Activated CD8-positive, alpha-beta T cell treated with anti-CD3 and anti-CD28 coated beads for 36 hours (primary cell): Measurements from ENCODE around the gene DDX10. TPM values are rescaled to one million over a fixed set of nuclear protein-coding genes. Genes with fewer than 3 reads are reported as not detected.
A peak's percentile ranks its signal among the peaks of the same experiment; 100 is the strongest.

Experiments
- ATAC-seq: fragments of 200-7000 bp; cut with Tn5 transposase; one replicate; pipeline ENCODE4 v1.10.0; 2021; ENCODE audit warnings: mild to moderate bottlenecking, moderate library complexity
- CTCF ChIA-PET: fragments of 350-600 bp; sonication (Branson Sonifier 250); formaldehyde crosslinking; loops from one replicate; lab custom pipeline; 2021; ENCODE audit warnings: antibody characterized with exemption; lab: Charles Lee
- POLR2A ChIA-PET: fragments of 350-600 bp; sonication (Branson Sonifier 250); formaldehyde crosslinking; loops from one replicate; lab custom pipeline; 2021; ENCODE audit warnings: antibody characterized with exemption; lab: Charles Lee
- DNase-seq: peaks from one replicate; pipeline ENCODE4 v3.0.0-alpha.2; 2020
- H3K27ac Mint-ChIP-seq: one replicate; pipeline ENCODE4 v1.8.0; 2021; ENCODE audit warnings: mild to moderate bottlenecking, mixed read lengths
- H3K27me3 Mint-ChIP-seq: one replicate; pipeline ENCODE4 v1.8.0; 2021; ENCODE audit warnings: mixed read lengths
- H3K36me3 Mint-ChIP-seq: one replicate; pipeline ENCODE4 v1.8.0; 2021; ENCODE audit warnings: low read depth, mixed read lengths
- H3K4me1 Mint-ChIP-seq: one replicate; pipeline ENCODE4 v1.8.0; 2021; ENCODE audit warnings: low read depth, mixed read lengths
- H3K4me3 Mint-ChIP-seq: one replicate; pipeline ENCODE4 v1.8.0; 2021; ENCODE audit warnings: mild to moderate bottlenecking, moderate library complexity, mixed read lengths
- H3K9me3 Mint-ChIP-seq: one replicate; pipeline ENCODE4 v1.8.0; 2021; ENCODE audit warnings: mixed read lengths
- CTCF ChIP-seq: fragments of 200-600 bp; IDR thresholded peaks from one replicate; pipeline ENCODE4 v1.8.0; 2022; ENCODE audit warnings: antibody characterized with exemption, mild to moderate bottlenecking
- intact Hi-C: fragments of 100-400 bp; cut with micrococcal nuclease; formaldehyde crosslinking; loops from one replicate; pipeline ENCODE4 v1.10.0; 2022
- total RNA-seq, 2 experiments: library from RNA; stranded (reverse); gene quantifications; one replicate each; pipeline ENCODE4 v1.2.3, GENCODE V29; 2021

Gene DDX10
- total RNA-seq, 2 experiments from 2014 or later: 45.4 to 46.3 TPM

GRCh38 chr11:108663154-108663877 lies 1.6 kb upstream of the DDX10 start:
- H3K27ac Mint-ChIP-seq: no peak overlapping the region
- H3K4me1 Mint-ChIP-seq: peaks cover 30% of the 10 kb centered on the region
- no peak for TF ChIP-seq CTCF
- peaks cover 2% of the 10 kb centered on the region for H3K27me3 Mint-ChIP-seq
- DNase-seq (no peak), ATAC-seq (no peak)
- ChIA-PET POLR2A (no interaction called here), CTCF (interaction anchor here (0.9 to 3.1 kb wide), 2 partner anchors 12 to 17 kb away, joined by 3 to 9 read pairs; no protein-coding TSS in a partner anchor)
- H3K36me3 Mint-ChIP-seq: peaks cover 20% of the 10 kb centered on the region
- no peaks in the 10 kb centered on the region for H3K9me3 Mint-ChIP-seq
- intact Hi-C loops: loop anchor here (5.0 kb wide), 1 partner anchor 656 kb away; the partner anchor contains the start of gene CUL5
- H3K4me3 Mint-ChIP-seq: no peak overlapping the region

GRCh38 chr11:108666373-108666772 lies 1.5 kb downstream of the DDX10 start:
- Mint-ChIP-seq H3K4me3 (peak overlapping the region; percentile 98), H3K27me3 (no peaks in the 10 kb centered on the region), H3K9me3 (no peaks in the 10 kb centered on the region), H3K36me3 (peaks cover 30% of the 10 kb centered on the region), H3K27ac (no peak overlapping the region), H3K4me1 (peaks cover 45% of the 10 kb centered on the region)
- DNase-seq: no peak
- intact Hi-C loops: no loop called here
- ATAC-seq: no peak
- TF ChIP-seq CTCF: no peak
- ChIA-PET CTCF (interaction anchor here (0.9 to 3.1 kb wide), 5 partner anchors 10 to 657 kb away, joined by 3 to 9 read pairs (median 4); no protein-coding TSS in a partner anchor), POLR2A (interaction anchor here (0.6 to 1.2 kb wide), 2 partner anchors 73 to 179 kb away, joined by 3 read pairs; no protein-coding TSS in a partner anchor)

GRCh38 chr11:108669286-108669685 lies 4.4 kb downstream of the DDX10 start:
- ATAC-seq (no peak), DNase-seq (no peak)
- ChIA-PET POLR2A (interaction anchor here (0.6 kb wide), 1 partner anchor 446 kb away, joined by 3 read pairs; no protein-coding TSS in a partner anchor), CTCF (interaction anchor here (2.2 kb wide), 1 partner anchor 28 kb away, joined by 5 read pairs; no protein-coding TSS in a partner anchor)
- intact Hi-C loops: no loop called here
- H3K9me3 Mint-ChIP-seq: no peaks in the 10 kb centered on the region
- peaks cover 52% of the 10 kb centered on the region for H3K4me1 Mint-ChIP-seq
- no peak overlapping the region for H3K4me3 Mint-ChIP-seq
- no peak overlapping the region for H3K27ac Mint-ChIP-seq
- H3K36me3 Mint-ChIP-seq: peaks cover 30% of the 10 kb centered on the region
- no peak for TF ChIP-seq CTCF
- no peaks in the 10 kb centered on the region for H3K27me3 Mint-ChIP-seq

GRCh38 chr11:108669711-108670110 lies 4.8 kb downstream of the DDX10 start:
- H3K36me3 Mint-ChIP-seq: peaks cover 31% of the 10 kb centered on the region
- no peaks in the 10 kb centered on the region for H3K9me3 Mint-ChIP-seq
- H3K4me3 Mint-ChIP-seq: no peak overlapping the region
- ATAC-seq (no peak), DNase-seq (no peak)
- CTCF ChIA-PET: interaction anchor here (2.2 kb wide), 1 partner anchor 28 kb away, joined by 5 read pairs; no protein-coding TSS in a partner anchor
- POLR2A ChIA-PET: no interaction called here
- peaks cover 49% of the 10 kb centered on the region for H3K4me1 Mint-ChIP-seq
- no peaks in the 10 kb centered on the region for H3K27me3 Mint-ChIP-seq
- no peak for TF ChIP-seq CTCF
- H3K27ac Mint-ChIP-seq: no peak overlapping the region
- intact Hi-C loops: no loop called here

GRCh38 chr11:108670451-108670850 lies 5.6 kb downstream of the DDX10 start:
- H3K27me3 Mint-ChIP-seq: no peaks in the 10 kb centered on the region
- H3K4me3 Mint-ChIP-seq: no peak overlapping the region
- DNase-seq (no peak), ATAC-seq (no peak)
- ChIA-PET POLR2A (no interaction called here), CTCF (interaction anchor here (2.2 kb wide), 1 partner anchor 27 kb away, joined by 5 read pairs; no protein-coding TSS in a partner anchor)
- TF ChIP-seq CTCF: no peak
- peaks cover 31% of the 10 kb centered on the region for H3K36me3 Mint-ChIP-seq
- intact Hi-C loops: no loop called here
- H3K9me3 Mint-ChIP-seq: no peaks in the 10 kb centered on the region
- no peak overlapping the region for H3K27ac Mint-ChIP-seq
- H3K4me1 Mint-ChIP-seq: peaks cover 51% of the 10 kb centered on the region
